ENCODE measurements around the gene DLG4. TPM values are rescaled to one million over a fixed set of nuclear protein-coding genes. Genes with fewer than 3 reads are reported as not detected.
"Not testable (repeated sequence)": the region's sequence is repeated elsewhere in the genome, so short reads cannot be mapped to it uniquely, and the experiment has no call there.

Gene DLG4
- total RNA-seq, 4 donors from 2014 or later = 2.6 to 15.7 (median 9.4) TPM

DNA sequence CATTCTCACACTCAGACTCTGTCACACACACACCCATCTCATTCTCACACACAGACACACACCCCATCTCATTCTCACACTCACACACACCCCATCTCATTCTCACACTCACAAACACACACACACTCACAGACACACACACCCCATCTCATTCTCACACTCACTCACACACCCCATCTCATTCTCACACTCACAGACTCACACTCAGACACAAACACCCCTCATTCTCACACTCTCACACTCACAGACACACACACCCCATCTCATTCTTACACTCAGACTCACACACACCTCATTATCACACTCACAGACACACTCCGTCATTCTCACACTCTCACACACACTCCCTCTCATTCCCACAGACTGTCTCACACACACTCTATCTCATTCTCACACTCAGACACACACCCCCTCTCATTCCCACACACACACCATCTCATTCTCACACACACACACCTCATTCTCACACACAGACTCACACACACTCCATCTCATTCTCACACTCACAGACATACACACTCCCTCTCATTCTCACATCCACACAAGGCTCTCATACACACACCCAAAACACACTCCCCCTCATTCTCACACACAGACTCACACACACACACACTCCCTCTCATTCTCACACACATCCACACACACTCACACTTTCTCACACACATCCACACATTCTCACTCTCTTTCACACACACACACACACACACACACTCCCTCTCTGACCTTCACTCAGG lies 43.4 kb downstream of the DLG4 start:
- no peak for TF ChIP-seq POLR2A (IDR thresholded peaks at IDR 0.05)
- TF ChIP-seq, protein P1, sequence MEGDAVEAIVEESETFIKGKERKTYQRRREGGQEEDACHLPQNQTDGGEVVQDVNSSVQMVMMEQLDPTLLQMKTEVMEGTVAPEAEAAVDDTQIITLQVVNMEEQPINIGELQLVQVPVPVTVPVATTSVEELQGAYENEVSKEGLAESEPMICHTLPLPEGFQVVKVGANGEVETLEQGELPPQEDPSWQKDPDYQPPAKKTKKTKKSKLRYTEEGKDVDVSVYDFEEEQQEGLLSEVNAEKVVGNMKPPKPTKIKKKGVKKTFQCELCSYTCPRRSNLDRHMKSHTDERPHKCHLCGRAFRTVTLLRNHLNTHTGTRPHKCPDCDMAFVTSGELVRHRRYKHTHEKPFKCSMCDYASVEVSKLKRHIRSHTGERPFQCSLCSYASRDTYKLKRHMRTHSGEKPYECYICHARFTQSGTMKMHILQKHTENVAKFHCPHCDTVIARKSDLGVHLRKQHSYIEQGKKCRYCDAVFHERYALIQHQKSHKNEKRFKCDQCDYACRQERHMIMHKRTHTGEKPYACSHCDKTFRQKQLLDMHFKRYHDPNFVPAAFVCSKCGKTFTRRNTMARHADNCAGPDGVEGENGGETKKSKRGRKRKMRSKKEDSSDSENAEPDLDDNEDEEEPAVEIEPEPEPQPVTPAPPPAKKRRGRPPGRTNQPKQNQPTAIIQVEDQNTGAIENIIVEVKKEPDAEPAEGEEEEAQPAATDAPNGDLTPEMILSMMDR (IDR thresholded peaks at IDR 0.05) = no peak
- Histone ChIP-seq H3K27ac (no peak overlapping the region), H3K27me3 (no peaks in the 10 kb centered on the region), H3K36me3 (no peaks in the 10 kb centered on the region), H3K4me3 (no peak overlapping the region), H3K9me3 (no peaks in the 10 kb centered on the region), H3K4me1 (peaks cover 0 to 22% (median 12%) of the 10 kb centered on the region in 4 donors)
- DNase-seq = no peak

DNA sequence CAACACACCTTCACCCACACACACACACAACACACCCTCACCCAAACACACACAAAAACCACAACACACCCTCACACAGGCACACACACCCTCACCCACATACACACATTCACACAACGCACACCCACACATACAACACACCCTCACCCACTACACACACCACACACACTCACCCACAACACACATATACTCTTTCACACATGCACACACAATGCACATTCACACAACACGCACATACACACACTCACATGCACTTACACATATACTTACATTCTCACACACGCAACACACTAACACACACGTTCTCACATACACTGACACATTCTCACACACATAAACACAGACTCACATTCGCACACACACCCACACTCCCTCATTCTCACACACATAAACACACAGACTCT lies 44.3 kb downstream of the DLG4 start:
- TF ChIP-seq POLR2A (IDR thresholded peaks at IDR 0.05) = no peak
- TF ChIP-seq, protein P1 (IDR thresholded peaks at IDR 0.05) = no peak
- DNase-seq = no peak
- H3K4me1 ChIP-seq = peaks cover 0 to 22% (median 12%) of the 10 kb centered on the region in 4 donors
- H3K4me3 ChIP-seq = no peak overlapping the region
- no peaks in the 10 kb centered on the region for H3K36me3 ChIP-seq
- H3K9me3 ChIP-seq = no peaks in the 10 kb centered on the region
- H3K27me3 ChIP-seq = no peaks in the 10 kb centered on the region
- H3K27ac ChIP-seq = no peak overlapping the region

DNA sequence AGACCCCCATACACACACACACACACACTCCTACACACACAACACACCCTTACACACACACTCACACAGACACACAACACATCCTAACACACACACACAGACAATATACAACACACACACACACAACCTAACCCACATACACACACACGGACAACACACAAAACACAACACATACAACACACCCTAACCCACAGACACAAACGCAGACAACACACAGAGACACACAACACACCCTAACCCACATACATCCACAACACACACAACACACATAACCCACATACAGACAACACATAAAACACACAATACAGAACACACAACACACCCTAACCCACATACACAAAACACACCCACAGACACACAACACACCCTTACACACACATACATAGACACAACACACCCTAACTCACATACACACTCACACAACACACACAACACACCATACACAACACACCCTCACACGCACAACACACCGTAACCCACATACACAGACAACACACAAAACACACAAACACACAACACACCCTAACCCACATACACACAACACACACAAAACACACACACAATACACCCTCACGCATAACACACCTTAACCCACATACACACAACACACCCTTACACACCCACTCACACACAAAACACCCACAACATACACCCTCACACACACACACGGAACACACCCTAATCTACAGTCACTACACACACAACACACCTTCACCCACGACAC lies 44.9 kb downstream of the DLG4 start:
- DNase-seq = no peak
- Histone ChIP-seq H3K4me1 (peaks cover 0 to 22% (median 12%) of the 10 kb centered on the region in 4 donors), H3K4me3 (peak overlapping the region in 2 of 4 donors; percentile 23 to 30), H3K27ac (no peak overlapping the region), H3K27me3 (no peaks in the 10 kb centered on the region), H3K36me3 (no peaks in the 10 kb centered on the region), H3K9me3 (peaks cover 0 to under 1% (median 0%) of the 10 kb centered on the region in 4 donors)
- TF ChIP-seq, protein P1 (IDR thresholded peaks at IDR 0.05) = no peak
- no peak for TF ChIP-seq POLR2A (IDR thresholded peaks at IDR 0.05)

DNA sequence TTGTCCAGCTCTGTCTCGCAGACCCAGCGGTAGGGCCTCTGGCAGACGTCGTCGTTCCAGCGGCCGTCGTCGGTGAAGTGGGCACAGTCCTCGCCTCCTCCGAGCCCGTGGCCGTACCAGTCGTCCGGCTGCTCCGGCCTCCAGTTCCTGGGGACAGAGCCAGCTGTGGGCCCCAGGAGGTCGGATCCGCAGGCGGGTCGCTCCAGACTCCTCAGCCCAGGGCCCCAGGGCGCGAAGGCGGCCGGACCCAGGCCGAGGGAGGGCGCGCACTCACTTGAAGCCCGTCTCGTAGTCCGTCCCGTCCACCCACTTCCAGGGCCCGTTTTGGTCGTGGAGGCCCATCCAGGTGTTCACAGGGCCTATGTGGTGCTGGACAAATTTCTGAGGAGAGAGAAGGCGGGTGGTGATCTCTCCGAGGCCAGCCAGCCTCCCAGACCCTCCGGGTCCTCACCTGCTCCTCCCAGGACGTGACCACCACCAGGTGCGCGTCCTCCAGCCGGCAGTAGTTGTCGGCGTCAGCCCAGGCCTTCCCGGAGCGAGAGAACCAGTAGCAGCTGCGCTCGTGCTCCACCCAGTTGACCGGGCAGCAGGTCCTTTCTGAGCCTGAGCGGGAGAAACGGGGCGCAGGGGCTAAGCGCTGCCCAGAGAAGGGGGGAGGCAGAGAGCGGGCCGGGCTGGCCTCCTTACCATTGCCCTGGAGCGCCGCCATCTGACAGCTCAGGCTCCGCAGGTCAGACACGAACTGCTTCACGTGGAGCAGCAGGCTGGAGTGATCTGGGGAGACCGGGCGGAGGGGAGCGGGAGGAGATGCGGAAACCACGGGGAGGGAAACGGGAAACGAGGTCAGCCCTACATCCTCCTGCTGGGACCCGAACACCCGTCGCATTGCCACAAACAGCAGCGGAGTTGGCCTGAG lies 45.7 kb downstream of the DLG4 start:
- no peak for DNase-seq
- H3K4me3 ChIP-seq = peak overlapping the region in 2 of 4 donors; percentile 23 to 30
- H3K4me1 ChIP-seq = peaks cover 0 to 22% (median 12%) of the 10 kb centered on the region in 4 donors
- H3K36me3 ChIP-seq = no peaks in the 10 kb centered on the region
- no peak for TF ChIP-seq POLR2A (IDR thresholded peaks at IDR 0.05)
- TF ChIP-seq, protein P1 (IDR thresholded peaks at IDR 0.05) = no peak
- peaks cover 0 to 9% (median 0%) of the 10 kb centered on the region in 4 donors for H3K9me3 ChIP-seq
- no peaks in the 10 kb centered on the region for H3K27me3 ChIP-seq
- H3K27ac ChIP-seq = no peak overlapping the region

DNA sequence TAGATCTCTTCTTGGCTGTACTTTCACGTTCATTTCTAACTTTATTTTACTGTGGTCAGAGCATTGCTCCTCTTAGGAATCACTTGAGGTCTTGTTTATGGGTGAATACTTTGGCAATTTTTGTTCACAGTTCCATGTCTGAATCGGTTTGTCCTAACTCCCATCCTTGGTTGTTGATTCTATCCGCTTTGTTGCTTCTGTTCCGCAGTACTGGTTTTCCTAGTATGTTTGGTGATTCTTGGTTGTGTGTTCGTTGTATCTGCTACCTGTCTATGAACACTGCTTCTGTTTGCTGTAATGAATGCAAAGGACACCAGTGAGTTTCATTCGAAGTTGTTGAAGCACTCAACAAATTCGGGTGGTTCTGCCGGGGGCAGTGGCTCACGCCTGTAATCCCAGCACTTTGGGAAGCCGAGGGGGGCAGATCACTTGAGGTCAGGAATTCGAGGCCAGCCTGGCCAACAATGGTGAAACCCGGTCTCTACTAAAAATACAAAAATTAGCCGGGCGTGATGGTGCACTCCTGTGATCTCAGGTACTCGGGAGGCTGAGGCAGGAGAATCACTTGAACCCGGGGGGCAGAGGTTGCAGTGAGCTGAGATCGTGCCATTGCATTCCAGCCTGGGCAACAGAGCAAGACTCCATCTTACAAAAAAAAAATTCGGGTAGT lies 47.0 kb downstream of the DLG4 start:
- Histone ChIP-seq H3K4me1 (peaks cover 0 to 16% (median 8%) of the 10 kb centered on the region in 4 donors), H3K9me3 (peaks cover 0 to 14% (median 0%) of the 10 kb centered on the region in 4 donors)
- not testable (repeated sequence) for H3K36me3 ChIP-seq, H3K4me3 ChIP-seq, H3K27ac ChIP-seq, DNase-seq, H3K27me3 ChIP-seq

DNA sequence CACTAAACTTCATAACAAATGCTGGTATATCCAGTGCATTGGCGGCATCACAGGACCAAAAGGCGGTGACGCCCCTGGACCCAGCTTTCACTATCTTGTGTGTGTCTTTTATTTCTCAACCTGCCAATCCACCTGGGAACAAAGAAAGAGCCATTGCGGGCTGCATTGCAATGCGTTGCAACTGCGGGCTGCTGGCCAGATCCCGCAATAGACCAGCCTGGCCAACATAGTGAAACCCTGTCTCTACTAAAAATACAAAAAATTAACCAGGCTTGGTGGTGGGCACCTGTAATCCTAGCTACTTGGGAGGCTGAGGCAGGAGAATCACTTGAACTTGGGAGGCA lies 50.1 kb downstream of the DLG4 start:
- not testable (repeated sequence) for H3K27ac ChIP-seq, DNase-seq, H3K27me3 ChIP-seq, H3K4me1 ChIP-seq, H3K36me3 ChIP-seq, H3K4me3 ChIP-seq
- peaks cover 0 to 14% (median 0%) of the 10 kb centered on the region in 4 donors for H3K9me3 ChIP-seq

DNA sequence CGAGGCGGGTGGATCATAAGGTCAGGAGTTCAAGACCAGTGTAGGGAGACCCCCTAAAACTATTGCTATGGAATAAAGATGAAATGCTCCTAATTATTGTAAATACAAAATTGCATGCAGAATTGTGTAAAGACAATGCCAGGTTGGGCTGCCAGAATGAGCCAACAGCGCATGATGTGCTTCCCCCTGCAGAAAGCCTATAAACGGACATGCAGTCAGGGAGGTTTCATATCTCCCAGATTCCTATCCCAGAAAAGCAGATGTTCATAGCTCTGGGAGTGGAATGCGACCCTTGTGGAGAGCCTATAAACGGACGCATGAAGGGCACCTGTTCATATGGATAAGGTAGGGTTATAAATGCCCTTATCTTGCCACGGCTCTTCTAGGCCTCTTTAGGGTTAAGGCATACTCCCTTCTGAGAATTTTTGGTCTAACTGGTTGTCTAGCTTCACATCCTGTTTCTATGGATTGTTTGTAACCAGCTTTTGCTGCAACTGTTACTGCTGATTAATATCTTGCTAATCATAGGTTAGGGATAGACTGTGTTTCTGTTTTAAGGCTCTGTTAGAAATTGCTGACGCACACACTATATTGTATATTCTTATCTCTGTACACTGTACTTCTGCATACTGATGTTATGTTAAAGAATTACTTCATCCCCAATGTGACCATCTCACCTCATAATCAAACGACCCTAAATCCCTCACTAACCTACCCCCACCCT lies 50.6 kb downstream of the DLG4 start:
- H3K9me3 ChIP-seq = peaks cover 0 to 14% (median 0%) of the 10 kb centered on the region in 4 donors
- H3K27me3 ChIP-seq, H3K27ac ChIP-seq, H3K4me1 ChIP-seq, DNase-seq, H3K36me3 ChIP-seq, H3K4me3 ChIP-seq: not testable (repeated sequence)

Measured in Peyer's patch (tissue), 4 donors.